GM21529 (cell line): Measurements from ENCODE around the gene ARHGEF10L.
"Not testable (repeated sequence)": the region's sequence is repeated elsewhere in the genome, so short reads cannot be mapped to it uniquely, and the experiment has no call there.

ENCODE experiments used
- ATAC-seq: cut with Tn5 transposase; IDR thresholded peaks from one replicate; pipeline ENCODE4 v1.9.1; 2021; ENCODE audit not compliant: unreplicated experiment

ARHGEF10L gene

GRCh38 chr1:17729248-17729647, 189.8 kb downstream of the ARHGEF10L start:
- ATAC-seq = no peak

- ATAC-seq = no peak
Observed at GRCh38 chr1:17729909-17730308, 190.4 kb downstream of the ARHGEF10L start.

- ATAC-seq = no peak
Observed at GRCh38 chr1:17731460-17731859, 192.0 kb downstream of the ARHGEF10L start.

- ATAC-seq = no peak
Observed at GRCh38 chr1:17732475-17732874, 193.0 kb downstream of the ARHGEF10L start.

GRCh38 chr1:17733661-17734060, 194.2 kb downstream of the ARHGEF10L start:
- no peak for ATAC-seq

- ATAC-seq = no peak
Observed at GRCh38 chr1:17734609-17735008, 195.1 kb downstream of the ARHGEF10L start.

DNA sequence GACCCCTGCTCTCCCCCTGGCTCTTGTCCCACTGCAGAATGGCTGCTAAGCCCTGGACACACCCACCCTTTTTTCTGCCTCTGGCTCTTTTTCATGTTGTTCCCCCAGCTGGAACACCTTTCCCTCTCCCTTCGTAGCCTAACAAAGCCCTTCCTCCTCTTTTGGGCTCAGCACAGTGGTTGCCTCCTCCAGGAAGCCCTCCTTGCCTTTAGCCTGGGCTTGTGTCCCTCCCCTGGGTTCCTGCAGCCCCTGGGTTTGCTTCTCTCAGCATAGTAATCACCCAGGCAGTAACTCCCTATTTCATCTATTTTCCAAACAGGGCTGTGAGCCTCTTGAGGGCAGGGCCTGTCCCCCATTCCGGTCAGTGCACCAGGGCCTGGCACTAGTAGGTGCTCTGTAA, 195.8 kb downstream of the ARHGEF10L start:
- no peak for ATAC-seq

- no peak for ATAC-seq
Observed at GRCh38 chr1:17735793-17736192, 196.3 kb downstream of the ARHGEF10L start.

DNA sequence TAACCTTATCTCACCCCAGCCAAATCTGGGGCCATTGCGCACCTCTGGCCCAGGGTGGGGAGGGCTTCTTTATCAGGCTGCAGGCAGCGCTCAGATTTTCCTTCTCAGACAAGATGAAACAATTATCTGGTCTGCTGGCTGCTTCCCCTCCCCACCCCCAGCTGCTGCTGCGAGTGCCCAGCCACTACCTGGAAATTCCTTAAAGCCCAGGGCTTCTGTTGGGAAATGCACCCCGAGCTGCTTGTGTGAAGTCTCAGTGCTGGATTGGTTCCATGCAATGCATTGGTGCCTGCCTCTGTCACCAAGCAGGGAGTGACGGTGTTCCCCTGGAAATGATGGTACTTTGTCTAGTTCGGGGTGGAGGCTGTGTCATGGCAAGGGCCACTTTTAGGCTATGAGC, 197.1 kb downstream of the ARHGEF10L start:
- no peak for ATAC-seq

DNA sequence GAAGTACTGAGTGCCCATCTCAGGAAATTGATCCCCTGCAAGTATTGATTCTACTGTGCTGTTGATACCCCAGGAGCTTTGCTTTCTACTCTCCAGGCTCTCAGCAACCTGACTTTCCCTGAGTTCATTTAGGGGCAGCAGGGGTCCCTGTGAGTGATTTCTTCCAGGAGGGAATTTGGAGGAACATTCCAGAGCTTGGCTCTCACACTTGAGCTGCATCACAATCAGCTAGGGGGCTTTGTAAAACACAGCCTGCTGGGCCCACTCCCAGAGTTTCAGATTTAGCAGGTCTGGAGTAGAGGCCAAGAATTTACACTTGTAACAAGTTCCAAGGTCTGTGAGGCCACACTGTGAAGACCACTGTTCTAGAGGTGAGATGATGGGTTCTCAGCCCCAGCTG, 199.6 kb downstream of the ARHGEF10L start:
- ATAC-seq = no peak

DNA sequence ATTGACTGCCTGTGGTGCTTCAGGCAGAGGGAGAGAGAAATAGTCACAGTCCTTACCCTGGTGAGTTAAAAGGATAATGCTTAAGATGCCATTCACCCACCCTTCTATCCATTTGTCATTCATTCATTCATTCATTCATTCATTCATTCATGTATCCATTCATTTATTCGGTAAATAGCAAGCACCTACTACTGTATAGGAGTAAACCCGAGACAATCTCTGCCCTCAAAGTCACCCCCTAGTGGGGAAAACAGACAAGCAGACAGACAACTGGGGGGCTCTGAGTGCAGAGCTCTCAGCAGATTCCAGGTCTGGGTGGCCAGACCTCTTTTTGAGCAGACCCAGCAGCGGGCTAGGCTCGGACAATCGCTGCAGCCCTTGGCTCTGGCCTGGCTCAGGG, 201.6 kb downstream of the ARHGEF10L start:
- ATAC-seq = no peak

DNA sequence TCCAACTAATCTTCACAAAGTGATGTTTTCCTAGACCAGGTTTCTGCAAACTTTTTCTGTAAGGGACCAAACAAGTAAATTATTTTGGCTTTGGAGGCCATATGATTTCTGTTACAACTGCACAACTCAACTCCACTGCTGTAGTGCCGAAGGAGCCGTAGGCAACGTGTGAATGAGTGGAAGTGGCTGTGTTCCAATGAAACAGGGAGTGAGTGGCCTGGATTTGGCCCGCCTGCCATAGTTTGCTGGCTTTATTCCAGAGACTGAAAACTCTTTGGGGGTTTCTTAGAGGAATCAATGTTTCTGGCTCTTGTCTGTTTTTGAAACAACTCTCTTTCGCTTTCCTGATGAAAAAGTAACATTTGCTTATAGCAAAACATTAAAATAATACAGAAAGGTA, 203.1 kb downstream of the ARHGEF10L start:
- ATAC-seq = no peak

DNA sequence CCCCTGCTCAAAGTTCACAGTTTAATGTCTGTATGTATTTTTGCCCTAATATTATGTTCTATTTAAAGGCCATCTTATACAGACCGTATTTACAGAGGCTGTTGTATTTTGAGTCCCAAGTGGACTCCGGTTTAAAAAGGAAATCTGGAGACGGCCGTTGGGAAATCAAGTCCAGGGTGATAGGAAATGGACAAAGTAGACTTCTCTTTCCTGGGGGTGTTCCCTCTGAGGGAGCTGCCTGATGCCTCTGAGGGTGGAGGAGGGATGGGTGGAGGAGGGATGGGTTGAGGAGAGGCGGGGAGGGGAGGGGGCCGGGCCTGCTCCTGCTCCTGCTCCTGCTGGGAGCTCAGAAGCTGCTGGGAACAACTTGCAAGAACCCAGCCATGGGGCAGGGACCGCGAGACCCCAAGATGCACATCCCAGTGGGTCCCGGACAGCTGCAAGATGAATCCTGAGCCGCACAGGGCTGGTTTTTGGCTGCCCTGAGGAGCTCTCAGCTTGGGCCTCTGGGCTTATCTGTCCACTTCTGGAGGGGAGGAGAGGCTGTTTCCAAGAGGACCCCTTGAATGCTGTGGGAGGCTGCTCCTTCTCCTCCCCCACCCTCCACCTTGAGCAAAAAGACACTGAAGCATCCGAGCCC, 203.6 kb downstream of the ARHGEF10L start:
- no peak for ATAC-seq

DNA sequence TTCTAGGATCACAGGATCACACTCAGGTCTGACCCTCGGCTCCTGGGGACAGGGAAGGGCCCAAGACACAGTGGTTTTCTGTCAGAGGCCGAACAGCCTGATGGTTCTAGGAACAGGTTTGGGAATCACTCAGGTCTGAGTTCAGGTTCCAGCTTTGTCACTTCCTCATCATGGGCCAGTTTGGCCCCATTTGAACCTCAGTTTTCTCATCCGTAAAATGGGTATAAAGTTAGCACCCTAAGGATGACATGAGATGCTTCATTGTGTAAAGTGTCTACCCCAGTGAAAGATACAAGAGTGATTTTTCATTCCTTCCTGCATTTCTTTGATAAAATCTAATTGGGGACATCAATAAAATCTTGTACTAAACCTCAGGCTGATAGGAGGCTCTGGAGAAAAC, 204.4 kb downstream of the ARHGEF10L start:
- ATAC-seq = no peak

- no peak for ATAC-seq
Observed at GRCh38 chr1:17744666-17745478, 205.4 kb downstream of the ARHGEF10L start.

GRCh38 chr1:17745479-17745955, 206.0 kb downstream of the ARHGEF10L start:
- ATAC-seq = no peak

- not testable (repeated sequence) for ATAC-seq
Observed at GRCh38 chr1:17746281-17746680, 206.8 kb downstream of the ARHGEF10L start.

DNA sequence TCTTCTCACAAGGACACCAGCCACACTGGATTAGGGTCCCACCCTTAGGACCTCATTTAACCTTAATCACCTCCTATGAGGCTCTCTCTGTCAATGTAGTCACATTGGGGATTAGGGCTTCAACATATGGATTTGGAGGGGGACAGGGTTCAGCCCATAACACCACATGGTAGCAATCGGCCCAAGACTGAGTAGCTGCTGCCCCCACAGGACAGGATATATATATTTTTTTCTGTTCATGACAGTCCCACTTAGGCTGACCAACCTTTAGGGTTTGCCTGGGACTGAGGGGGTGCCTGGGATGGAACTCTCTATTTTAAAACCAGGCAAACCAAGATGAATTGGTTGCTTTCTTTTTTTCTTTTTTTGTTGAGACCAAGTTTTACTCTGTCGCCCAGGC, 207.4 kb downstream of the ARHGEF10L start:
- no peak for ATAC-seq
